ENCODE measurements around the gene WDR55.
"Not testable (repeated sequence)": the region's sequence is repeated elsewhere in the genome, so short reads cannot be mapped to it uniquely, and the experiment has no call there.

The WDR55 gene

DNA sequence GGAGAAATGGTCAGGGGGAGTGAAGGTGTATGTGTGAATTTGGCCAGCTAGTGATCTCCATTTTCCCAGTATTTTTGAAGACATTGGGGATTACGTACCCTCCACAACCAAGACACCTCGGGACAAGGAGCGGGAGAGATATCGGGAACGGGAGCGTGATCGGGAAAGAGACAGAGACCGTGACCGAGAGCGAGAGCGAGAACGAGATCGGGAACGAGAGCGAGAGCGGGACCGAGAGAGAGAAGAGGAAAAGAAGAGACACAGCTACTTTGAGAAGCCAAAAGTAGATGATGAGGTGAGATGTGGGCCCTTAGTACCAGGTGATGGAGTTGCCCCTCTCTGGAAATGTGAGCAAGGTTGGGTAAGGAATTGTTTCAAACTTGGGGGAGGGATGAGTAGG, 5.8 kb upstream of the WDR55 start:
- DNase-seq, result no peak

DNA sequence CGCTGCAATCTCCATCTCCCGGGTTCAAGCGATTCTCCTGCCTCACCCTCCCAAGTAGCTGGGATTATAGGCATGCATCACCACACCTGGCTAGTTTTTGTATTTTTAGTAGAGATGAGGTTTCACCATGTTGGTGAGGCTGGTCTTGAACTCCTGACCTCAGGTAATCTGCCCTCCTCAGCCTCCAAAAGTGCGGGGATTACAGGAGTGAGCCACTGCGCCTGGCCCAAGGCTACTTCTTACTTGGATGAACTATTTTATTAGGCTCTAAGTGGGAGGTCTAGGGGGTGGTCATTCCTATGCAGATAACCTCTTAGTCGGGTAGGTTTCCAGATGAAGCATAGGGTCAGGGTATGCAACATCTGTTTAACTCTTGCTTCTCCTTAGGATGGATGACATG, 4.3 kb upstream of the WDR55 start:
- not testable (repeated sequence) for DNase-seq

DNA sequence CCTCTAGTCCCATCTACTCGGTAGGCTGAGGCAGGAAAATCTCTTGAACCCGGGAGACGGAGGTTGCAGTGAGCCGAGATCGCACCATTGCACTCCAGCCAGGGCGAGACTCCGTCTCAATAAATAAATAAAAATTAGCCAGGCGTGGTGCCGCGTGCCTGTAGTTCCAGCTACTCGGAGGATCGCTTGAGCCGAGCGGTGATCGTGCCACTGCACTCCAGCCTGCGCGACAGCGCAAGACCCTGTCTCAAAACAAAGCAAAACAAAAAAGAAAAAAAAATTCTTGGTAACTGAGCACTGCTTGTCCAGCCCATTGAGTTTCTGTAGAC, 710 bp upstream of the WDR55 start:
- no peak for DNase-seq

DNA sequence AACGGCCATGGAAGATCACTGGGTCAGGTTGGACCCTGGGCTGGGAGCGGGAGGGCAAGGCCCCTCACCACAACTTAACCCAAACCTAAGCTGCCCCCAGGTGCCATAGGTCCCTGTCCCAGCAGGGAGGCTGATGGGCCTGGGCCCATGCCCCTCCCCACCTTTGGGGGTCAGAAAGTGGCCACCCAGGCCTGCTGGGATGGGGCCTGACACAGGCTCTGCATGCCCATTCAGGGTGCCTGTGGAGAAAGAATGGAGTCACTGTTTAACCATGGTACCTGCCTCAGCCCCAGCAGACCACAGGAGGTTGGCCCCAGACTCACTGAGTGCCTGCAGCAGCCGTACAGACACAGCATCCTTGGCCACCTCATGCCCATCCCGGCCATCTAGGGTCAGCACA, 6.3 kb downstream of the WDR55 start:
- DNase-seq, result not testable (repeated sequence)

DNA sequence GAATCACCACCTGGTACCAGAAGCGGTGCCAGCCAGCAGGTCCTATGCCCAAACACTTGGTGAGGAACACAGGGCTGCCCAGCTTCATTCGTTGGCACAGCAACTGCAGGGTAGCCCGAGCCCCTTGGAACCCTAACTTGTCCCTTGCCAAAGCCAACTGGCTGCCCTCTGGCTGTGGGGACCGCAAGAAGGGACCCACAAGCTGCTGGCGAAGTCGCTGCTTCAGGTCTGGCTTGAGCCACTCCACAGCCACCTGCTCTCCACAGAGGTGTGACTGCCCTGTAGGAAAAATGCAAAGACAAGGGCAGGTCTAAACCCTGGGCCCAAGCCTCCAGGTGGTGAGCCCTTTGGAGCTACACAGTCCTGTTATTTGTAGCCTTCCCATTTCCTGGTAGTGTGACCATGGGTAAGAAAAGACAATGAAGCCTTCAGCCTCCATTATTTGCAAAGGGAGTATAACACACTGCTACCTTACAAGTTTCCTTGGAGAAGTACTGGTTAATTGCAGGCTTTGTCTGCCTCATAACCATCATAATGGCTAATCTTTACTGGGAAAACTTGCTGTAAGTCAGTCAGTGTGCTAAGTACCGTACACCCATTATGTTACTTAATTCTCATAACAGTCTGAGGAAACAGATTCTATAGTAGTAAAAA, 6.9 kb downstream of the WDR55 start:
- no peak for DNase-seq

DNA sequence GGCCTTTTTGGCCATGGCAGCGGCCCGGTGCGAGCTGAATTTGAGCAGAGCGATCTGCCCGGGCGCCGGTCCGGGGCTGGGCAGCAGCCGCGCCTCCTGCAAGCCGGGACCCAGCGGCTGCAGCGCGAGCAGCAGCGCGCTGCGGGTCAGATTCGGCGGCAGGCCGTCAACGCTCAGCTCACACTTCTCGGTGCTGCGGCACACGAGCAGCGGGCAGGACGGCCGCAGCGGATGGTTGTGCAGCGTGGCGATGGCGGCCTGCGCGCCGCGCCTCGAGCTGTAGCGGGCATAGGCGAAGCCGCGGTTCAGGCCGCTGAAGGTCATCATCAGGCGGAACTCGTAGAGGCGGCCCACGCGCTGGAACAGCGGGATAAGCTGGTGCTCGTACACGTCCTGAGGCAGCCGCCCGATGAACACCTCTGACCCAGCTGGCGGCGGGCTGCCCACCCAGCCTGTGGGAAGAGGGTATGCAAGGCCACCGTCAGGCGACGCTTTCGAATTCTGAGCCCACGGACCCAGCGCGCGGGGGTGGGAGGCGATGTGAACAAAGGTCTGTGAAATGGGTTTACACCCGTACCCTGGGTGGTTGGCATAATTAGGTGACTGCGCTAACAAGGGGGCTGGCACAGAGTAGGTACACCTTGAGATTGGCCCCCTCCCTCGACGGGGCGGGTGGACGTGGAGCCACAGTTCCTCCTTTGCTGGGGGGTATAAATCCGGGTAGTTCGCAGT, 7.9 kb downstream of the WDR55 start:
- DNase-seq, result no peak

DNA sequence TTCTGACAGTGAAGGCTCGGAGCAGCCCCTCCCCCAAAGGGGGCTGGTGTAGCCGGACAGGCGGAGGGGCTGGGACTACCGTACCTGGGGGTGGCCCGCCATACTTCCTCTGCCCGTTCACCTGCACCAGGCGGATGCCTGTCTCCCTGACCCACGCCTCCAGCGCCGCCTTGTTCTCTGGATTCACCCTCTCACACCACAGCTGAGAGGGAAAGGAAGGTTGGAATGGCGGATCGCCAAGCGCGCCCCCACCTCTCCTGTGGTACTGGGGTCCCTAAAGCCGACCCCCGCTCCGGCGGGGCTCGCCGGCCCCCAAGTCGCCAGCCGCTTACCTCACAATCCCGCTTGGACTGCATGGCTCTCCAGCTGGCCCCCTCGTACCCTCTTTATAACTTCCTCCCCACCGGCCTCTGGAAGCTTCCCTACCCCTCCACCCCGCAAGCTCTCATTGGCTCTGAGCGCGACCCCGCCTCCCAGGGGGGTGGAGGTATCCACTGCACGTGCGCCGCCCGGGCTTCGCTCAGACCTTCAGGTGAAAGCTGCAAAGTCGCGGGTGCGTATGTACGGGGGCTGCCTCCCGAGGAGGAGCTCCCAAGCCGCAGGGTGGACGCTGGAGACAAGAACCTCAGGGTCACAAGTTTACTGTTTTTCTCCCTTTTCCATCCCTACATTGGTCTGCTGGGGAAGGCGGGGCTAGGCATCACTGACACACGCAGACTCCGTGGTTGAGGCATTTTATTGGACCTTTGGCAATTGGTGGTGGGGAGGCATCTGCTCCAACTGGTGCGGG, 8.7 kb downstream of the WDR55 start, which contains the start of gene DND1:
Gene DND1, minus strand, starts transcription at position 390 of the 790 bp plus-strand sequence. Its CDS starts 34 bp downstream, at position 356.
- no peak for DNase-seq

DNA sequence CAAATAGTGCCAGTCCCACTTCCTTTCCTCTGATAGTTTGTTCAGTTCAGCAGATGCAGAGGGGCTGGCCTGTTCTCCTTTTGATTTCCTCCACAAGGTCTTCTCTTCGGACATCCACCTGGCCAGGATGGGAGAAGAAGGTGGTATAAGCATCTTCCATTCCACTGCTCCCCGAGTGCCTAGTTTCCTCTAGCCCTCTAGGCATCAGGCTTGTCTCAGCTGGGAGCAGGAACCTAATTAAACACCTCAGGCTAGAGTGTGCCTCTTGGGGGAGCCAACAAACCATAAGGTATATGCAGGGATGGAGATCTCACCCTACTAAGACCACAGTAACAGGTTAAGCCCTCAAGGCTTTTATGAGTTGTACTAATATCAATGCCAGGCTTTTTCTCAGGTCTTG, 9.5 kb downstream of the WDR55 start:
- no peak for DNase-seq

DNA sequence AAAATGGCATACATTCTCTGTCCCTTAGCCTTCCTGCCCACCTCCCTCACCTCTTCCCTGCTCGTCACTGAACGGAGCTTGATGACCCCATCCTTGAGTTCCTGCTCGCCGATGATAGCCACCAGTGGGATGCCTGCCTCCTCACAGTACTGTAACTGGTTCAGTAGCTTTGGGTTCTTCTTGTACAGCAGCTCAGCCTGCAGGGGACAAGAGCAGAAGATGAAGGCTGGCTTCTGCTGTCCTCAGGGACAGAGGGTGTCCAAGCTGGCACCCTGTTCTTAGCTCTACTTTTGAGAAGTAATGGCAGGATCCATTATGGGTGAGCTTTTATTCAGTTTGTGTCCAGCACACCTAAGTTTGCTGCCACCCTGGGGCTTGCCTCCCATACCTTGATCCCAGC, 9.9 kb downstream of the WDR55 start:
- no peak for DNase-seq

DNA sequence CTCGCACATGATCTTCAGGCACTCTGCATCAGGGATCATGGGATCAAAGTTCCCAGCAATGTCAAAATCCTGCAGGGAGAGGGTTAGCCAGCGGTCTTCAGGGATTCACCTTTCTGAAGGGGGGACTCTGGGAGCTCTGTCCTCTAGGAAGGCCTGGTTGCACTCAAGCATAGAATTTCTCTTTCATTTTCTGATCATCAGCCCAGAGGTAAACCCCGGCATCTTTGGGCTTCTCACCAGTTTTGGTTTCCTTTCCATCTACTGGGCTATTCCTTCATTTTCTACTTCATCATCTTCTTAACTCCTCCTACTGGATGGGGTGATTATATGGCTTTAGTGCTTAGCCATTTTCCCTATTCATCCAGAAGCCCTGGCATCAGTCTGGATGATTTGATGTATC, 13.2 kb downstream of the WDR55 start:
- no peak for DNase-seq

DNA sequence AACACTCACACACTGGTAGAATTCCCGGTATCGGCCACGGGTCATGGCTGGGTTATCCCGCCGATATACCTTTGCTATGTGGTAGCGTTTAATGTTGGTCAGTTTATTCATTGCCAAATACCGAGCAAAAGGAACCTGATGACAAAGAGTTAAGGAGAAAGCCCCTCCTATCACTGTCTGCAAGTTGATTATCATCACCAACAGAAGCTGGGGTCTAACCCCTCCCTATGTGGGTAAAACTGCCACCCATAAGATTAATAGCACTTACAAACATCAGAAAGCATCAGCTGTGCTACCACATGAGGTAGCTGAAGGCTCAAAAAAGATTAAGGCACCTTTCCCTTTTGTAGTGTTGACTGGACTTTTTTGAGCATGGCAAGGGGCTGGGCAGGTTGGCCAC, 14.3 kb downstream of the WDR55 start:
- no peak for DNase-seq

DNA sequence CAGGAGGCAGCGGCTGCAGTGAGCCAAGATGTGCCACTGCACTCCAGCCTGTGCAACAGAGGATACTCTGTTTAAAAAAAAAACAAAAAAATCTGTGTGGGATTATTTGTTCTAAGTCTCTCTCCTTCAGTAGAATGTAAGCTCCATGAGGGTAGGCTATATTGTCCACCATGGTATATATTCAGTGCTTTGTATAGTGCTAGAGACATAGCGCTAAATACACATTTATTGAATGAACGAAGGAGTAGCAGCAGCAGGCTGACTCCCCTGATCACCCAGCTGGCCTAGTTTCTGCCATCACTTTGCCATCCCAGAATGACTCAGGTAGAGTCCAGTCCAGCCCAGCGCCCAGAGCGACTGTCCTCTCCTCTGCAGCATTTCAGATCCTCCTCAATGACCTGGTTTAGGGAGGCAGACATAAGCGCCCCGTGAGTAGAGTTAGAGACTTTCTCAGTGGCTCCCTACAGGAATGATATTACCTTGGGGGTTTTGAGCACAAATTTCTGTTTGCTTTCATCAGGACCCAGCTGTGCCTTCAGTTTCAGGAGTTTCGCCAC, 25.8 kb downstream of the WDR55 start:
- DNase-seq, result no peak

DNA sequence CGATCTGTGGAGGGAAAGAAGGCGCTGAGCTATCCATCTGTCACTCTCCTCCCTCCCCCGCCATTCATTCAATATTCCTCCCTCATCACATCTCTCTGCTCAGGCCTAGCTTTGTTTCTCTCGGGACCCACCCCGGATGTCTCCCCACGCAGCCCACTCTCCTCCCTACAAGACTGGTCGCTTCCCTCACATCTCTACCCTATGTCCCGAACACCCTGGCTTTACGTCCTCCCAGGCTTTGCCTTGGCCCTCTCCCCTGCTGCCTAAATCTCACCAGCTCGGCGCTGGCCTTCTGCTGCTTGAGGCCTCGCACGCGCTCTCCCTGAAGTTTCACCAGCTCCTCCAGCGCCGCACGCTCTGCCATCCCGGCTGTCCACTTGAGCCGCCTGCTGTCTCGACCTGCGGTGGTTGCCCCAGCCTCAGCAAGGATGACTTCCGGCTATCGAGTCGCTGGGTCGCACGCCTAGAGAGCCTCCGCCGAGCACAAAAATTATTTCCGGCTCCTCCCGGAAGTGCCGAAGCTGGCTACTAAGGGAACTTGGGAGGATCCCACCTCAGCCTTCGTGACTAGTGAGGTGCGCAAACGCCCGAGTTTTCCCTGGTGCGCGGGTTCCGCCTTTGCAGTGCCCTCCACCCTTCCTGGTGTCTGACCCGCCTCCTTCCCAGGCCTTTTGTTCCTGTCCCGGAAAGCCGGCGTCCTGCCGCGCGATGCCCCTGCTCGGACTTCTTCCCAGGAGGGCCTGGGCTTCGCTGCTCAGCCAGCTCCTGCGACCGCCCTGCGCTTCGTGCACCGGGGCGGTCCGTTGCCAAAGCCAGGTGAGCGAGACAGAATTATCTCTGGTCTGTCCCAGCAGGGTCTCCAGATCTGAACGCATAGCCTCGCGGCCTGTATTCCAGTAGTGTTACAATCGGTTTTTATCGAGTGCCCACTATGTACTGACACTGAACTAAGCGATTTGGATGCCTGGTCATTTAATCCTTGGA, 26.5 kb downstream of the WDR55 start, which contains the start of the genes HARS1 and HARS2:
Gene HARS1, minus strand, starts transcription at position 430 of the 984 bp plus-strand sequence. Its CDS starts 66 bp downstream, at position 364.
Gene HARS2, plus strand, starts transcription at position 515 of the 984 bp plus-strand sequence. Its CDS starts 194 bp downstream, at position 709.
- peak; percentile 75 to 78 for DNase-seq

DNA sequence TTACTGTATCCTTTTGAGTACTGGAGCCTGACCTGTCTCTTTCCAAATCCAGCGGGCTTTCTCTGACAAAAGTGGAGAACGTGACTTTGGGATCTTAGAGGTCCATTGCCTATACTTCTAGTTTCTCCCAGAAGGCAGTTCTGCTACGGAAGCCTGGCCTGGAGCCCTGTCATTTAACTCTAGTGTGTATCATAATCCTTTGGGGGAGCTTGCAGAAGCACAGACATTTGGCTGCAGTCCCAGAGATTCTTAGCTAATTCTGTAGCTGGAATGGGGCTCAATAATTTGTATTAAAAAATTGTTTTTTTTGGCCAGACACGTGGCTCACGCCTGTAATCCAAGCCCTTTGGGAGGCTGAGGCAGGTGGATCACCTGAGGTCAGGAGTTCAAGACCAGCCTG, 29.6 kb downstream of the WDR55 start:
- no peak for DNase-seq

DNA sequence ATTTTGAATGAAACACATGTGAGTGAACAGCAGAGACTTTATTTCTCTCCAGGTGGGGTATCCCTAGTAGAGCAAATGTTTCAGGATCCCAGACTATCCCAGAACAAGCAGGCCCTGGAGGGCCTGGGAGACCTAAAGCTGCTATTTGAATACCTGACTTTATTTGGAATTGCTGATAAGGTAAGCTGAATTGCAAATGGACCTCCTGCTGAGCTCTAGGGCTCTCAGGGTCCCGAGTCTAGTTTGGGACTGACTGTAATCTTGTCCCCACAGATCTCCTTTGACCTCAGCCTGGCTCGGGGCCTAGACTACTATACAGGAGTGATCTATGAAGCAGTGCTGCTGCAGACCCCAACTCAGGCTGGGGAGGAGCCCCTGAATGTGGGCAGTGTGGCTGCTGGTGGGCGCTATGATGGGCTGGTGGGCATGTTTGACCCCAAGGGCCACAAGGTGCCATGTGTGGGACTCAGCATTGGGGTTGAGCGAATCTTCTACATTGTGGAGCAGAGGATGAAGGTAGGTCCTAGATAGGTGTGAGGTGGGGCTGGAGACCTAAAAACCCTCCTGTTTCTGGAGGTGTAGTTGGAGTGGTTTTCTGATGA, 32.3 kb downstream of the WDR55 start:
- DNase-seq, result no peak

DNA sequence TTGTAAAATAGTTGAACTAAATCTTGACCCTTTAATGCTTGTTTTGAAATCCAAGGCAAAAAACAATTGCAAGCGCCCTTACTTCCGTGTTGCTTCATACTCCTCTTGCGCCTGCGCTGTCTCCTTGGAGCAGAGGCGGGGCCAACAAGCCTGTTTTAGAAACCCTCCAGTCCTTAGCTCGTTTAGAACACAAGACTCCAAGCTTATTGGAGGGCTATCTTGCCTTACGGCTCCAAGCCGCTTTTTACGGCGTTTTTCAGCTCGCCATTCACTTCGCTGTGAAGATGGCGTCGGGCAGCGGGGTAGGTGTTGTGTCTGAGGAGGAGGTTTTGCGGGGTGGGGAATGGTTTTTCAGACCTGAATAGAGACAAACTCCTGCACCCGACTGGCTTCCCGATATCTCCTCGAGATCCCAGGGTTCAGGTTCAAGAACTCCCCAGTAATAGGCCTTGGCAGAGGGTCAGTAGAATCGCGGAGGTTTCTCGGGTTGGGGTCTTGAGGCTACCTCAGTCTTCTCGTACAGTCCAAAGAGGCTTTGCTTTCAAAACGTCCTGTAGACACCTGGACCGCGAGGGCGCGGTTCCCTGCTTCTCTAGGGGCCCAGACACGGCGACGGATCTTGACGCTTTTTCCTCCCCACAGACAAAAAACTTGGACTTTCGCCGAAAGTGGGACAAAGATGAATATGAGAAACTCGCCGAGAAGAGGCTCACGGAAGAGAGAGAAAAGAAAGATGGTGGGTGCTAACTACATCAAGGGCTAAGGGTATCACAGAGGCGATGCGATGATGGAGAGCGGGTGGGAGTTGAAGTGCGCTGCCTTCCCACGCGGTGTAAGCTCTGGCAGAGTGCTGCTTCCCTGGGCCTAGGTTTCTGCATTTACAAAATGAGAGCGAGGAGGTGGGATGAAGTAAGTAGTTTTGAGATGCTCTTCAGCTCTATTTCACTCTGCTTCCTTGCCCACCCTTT, 35.8 kb downstream of the WDR55 start, which contains the start of gene ZMAT2:
Gene ZMAT2, plus strand, starts transcription at position 271 of the 968 bp plus-strand sequence. Its CDS starts 14 bp downstream, at position 285.
- DNase-seq, result peak; percentile 91 to 92

DNA sequence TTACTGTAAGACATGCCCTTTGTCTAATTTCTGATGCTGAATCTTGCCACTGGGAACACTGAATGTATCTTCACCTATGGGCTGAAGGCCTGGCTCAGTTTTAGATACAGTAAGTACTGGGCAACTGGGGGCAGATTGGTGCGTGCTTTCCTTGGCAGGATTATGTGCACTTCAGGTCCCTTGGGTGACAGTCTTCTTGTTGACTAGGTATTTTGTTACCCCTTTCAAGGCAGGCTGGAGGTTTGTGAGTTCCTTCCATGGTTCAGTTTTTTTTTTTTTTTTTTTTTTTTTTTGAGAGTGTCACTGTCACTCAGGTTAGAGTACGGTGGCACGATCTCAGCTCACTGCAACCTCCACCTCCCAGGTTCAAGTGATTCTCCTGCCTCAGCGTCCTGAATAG, 43.1 kb downstream of the WDR55 start:
- no peak for DNase-seq

DNA sequence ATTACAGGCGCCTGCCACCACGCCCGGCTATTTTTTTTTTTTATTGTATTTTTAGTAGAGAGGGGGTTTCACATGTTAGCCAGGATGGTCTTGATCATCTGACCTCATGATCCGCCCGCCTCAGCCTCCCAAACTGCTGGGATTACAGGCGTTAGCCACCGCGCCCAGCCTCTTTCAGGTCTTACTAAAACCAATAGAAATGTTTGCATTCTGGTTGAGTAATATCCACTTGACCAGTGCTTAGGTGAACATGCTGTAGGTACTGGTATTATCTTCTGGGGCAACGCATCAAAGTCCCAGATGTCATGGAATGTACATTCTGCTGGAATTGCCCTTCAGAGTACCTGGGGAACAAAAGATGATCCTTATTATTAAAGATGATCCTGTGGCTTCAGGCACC, 44.1 kb downstream of the WDR55 start:
- DNase-seq, result not testable (repeated sequence)

DNA sequence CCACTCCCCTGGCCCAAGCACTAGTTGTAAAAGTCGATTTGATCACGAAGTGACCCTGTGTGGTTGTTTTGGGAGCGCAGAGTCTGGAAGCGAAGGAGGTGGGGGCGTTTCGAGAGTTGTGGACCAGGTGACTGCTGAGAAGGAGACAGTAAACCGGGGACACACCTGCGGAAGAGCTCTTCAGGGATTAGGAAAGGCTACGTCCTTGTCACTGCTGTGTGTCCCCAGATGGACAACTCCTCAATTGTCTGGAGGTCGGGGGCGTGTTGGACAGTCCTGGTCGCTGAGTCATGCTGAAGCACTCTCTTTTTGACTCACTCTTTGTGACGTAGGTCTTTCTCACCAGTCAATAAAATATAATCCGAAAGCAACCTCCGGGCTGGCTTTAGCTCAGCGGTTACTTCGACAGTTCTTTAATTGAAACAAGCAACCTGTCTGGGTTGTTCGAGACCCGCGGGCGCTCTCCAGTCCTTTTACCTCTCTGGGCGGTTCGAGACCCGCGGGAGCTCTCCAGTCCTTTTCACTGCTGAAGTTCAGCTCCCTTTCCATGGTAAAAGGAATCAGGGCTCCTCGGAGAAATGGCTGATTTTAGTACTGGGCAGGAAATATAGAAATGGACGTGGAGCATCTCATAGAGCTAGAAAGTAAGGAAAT, 46.3 kb downstream of the WDR55 start:
- DNase-seq, result peak; percentile 76 to 94

DNA sequence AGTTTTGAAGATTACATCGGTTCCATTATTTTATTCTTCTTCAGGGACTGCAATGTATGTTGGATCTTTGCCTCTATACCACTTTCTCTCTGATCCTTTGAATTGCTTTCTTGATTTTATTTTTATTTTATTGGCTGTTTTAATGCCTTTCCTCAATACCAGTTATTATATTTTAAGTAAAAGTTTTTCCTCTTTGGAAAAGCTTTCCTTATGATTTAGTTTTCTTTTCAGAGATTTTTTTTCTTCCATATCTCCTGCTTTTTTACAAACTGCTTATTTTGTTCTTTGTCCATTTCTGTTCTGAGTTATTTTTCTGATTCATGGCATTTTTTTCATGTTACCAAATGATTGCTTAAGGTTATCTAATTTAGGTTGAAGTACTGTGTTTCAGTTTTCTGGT, 47.1 kb downstream of the WDR55 start:
- no peak for DNase-seq
